NCI-H460 (cell line): ENCODE measurements around the gene LSAMP. TPM values are rescaled to one million over a fixed set of nuclear protein-coding genes. Genes with fewer than 3 reads are reported as not detected.
A peak's percentile ranks its signal among the peaks of the same experiment; 100 is the strongest.

ENCODE experiments used
- DNase-seq: peaks from one replicate; pipeline ENCODE4 v3.0.0-alpha.2; 2016; ENCODE audit warnings: low read depth; ENCODE audit errors: extremely low read depth
- total RNA-seq: library from RNA; depleted of rRNA; stranded (reverse); fragments of >200 nt; shearing (Covaris generic); gene quantifications from 2 replicates; pipeline ENCODE4 v1.2.3, GENCODE V29; 2014

Gene LSAMP
- total RNA-seq, 1 experiment from 2014 or later = 11.5 TPM

DNA sequence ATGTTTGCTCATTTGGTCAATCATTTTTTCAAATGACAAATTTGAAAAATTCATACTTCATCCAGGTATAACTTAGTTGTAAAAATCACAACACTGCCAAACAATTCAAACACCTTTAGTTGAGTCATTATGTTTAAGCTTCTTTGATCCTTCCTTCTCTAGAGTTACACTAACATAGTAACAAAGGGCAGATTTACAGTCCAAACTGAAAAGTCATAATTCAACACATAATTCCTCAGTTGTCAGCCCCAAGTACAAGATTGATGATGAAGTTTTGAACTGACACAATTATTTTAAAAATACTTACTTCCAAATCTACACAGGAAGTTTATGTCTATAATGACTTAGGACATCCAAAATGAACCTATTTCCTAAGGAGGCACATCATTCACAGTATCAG lies 264.1 kb downstream of the LSAMP start:
- no peak for DNase-seq

DNA sequence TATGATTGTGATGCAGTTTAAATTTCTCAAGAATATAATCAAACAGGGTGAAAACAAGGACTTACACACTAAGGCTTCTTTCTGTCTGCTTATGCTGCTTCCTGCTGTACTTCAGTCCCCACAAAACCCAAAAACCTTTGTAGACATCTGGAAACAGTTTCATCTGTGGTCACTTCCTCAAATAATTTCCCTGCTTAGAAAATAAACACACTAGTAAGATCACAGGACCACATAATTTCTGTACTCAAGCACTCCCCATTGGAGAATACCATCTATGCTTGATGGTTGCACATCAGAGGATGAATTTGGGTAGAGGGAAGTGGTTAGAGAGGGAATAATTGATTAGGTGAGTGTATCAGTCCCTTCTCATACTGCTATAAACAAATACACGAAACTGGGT lies 266.2 kb downstream of the LSAMP start:
- no peak for DNase-seq

DNA sequence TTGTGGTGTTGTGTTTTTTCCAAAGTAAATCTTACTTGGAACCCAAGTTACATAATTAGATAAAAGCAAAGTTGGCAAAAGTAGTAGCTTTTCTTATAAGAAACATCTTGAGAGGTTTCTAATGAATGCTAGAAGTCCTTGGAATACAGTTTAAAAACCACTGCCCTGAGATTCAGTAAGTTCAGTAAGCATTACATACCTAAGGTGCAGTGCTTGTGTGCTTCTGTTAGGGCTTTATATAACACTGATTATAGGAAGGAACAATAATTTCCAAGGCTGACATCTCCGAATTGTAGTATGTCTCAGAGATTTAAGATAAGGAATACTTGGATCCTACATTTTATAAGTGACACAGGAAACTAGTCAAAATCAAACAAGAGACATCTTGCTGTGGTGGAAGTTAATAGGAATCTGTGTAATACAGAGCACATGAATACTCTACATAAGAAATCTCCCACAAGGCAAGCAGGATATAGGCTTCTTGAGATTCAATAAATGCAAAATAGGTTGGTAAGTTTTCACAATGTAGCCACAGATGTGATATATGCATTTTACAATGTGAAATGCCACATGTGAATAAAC lies 268.2 kb downstream of the LSAMP start:
- DNase-seq = no peak

DNA sequence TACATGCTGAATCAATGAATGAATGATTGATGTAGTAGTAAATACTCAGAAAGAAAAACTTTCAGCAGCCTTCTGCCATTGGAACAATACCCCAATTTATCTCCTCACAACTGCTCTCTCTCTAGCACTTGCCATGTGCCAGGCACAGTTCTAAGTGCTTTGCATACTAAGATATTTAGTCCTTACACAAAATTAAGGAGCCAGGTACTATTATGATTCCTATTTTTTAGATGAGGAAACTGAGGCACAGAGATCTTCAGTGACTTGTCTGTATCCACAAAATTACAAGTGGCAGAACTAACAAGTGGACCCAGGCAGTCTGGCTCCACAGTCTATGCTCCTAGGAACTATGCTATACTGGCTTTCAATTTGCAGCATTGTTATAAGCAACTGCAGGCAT lies 279.2 kb downstream of the LSAMP start:
- DNase-seq = no peak

DNA sequence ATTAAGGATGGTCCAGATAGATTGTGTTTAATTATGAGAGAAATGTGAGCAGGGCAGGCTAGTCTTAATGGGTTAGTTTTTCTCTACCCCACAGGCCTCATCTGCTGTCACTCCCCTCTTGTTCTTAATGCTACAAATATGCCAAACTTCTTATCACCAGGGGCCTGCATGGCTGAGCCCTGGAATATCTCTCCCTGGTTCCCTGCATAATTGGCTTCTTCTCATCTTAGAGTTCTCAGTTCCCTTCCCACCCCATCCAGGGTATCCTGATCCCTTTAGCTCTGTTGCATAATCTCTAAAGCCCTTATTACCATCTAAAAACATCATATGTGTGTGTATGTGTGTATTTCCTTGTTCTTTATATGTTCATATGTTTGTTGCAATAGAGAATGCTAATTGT lies 279.6 kb downstream of the LSAMP start:
- no peak for DNase-seq

DNA sequence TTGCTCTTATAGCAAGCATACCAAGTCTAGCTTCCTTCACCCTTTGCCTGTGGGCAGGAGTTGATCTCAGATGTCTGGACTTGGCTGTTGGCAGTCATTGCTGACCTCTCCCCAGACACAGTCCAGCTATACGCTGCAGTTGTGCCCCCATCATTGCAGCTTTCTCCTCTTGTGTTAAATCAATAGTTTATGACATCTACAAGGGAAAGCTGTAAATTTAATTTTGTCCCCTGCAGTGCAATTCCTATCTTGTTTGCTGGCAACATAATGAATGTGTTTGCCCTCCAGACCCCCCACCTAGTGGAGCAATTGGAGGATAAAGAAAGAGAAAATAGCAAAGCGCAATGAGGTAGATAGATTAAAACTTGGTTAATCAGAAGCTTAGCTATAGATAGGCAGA lies 280.2 kb downstream of the LSAMP start:
- DNase-seq = no peak

DNA sequence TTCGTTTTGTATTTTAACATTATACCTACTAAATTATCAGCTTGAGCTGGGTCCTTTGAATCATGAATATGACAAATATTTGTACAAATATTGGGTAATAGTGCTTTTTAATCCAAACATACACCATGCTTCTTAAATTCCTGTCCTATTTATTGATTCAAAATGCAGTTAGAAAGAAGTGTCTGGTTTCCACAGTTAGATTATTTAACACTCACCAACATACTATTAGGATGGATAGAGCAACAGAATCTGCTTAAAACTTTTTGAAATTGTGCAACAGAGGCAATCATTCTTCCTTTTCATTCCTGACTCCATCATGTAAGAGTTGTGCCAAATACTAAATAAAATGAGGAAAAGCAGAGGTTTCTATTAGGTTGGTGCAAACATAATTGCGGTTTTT lies 281.2 kb downstream of the LSAMP start:
- no peak for DNase-seq

DNA sequence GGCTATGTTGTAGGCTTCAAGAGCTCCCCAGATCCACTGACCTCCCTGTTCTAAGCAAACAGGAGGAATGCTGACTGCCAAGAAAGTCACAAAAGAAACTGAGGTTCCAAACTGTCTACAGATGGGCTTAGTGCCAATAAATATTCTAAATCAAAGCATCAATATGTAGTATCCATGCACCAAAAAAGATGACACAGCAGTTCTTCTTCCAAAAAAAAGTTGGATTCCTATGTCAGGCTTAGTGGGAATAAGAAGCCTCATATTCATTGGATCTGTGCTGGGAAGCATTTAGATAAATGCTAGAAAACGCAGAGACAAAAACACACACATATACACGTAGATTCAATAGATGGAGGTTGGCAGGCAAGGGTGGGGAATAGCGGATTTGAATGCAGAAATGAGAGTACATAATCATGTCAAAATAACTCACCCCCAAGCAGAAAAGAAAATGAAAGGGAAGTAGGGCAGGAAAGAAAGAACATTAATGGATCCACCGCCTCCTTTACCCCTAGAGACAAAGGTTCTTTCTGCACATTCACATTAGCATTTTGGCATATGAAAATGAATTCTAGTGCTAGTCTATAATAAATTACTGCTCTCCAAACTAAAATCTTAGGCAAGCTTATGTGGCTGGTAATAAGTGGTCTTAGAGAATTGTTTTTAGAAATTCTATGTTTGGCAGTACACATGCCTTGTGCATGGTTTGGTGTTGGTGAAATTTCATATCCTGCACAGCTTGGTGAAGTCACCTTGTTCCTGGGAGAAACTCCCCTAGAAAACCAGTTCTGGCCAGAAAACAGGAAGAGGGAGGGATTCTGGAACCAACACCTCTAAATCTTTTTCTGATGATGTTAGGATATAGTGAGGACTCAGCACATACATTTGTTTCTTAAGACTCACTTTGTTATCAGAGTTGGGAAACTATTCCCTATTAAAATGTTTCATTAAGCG lies 283.4 kb downstream of the LSAMP start:
- no peak for DNase-seq

DNA sequence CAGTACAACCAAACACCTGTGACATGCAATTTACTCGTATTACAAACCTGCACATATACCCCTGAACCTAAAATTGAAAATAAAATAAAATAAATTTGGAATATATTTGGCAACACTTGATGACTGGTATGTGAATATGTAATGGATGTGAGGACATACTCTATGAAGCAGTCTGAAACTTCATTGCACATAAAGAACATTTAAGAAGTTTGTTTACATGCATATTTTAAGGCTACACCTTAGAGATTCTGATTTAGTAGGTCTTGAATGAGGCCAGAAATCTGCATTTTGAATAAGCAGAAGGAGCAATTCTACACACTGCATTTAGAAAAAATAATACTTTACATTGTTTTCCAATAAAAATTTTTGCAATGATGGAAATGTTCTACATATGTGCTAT lies 284.7 kb downstream of the LSAMP start:
- no peak for DNase-seq

DNA sequence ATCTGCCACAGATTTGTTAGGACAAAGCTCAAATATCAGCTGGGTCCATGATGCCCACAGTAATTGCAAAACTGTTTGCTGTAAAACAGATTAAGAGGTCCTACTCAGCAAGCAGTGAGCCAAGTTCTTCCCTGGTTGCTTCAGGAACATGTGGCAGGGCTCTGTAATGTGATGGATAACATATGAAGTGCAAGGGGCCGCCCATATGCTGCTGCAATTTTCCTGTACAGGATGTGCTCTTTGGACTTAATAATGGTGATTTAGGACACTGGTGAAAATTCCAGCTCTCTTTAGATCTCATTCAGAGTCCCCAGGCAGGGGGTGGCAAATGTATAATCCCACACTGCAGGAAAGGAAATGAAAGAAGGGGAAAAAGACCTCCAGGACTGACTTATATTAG lies 289.4 kb downstream of the LSAMP start:
- no peak for DNase-seq

DNA sequence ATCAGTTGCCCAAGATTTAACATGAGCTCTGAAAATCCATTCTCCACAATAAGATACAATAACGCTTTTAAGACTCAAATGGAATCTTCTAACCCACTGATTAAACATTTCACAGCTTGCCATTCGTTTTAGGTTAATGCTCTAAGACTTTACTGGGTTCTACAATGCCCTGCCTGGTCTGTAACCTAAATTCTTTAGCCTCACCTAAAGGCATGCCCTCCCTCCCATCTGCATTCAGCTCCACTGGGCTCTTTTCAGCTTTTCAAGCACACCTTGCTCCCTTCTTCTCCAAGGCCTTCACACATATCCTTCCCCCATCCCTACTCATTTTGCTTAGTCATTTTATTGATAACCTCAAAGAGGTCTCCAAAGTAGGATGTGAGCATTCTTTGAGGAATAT lies 290.9 kb downstream of the LSAMP start:
- DNase-seq = no peak

DNA sequence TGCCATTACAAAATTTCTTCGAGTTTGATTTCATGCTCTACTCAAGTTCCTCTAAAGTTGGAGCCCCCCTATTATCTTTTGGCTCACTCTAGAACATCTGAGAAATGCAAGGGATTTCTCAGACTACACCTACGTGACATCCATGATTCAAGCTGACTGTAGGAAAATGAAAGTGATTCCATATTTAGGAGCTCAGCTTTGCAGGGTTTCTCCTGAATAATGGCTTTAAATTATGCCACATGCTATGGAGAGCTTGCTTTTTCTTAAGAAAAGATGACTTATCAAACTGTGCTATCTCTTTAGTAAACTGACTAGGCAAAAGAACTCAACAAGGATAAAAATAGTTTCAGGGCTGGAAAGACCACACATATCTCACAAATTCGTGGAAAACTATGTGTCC lies 292.1 kb downstream of the LSAMP start:
- no peak for DNase-seq

DNA sequence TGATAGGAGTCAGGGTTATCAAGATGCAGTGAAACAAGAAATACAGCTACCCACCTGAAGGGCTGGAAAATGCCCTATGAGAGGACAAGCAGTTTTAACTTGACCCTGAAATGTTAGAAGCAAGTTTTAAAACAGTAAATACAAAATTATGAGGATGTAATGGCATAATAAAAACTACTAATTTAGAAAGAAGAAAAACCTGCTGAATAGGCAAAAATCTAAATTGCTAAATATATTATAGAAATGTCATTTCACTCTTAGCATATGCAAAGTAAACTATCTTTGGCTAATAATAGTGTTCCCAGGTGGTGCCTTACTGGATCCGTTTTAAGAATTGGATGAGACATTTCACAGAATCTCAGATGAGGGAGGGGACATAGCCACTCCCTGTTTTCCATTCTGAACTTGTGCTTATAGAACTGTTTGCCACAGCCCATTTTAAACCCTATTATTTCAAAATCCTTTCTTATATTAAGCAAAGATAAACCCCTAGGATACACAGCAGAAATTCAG lies 294.6 kb downstream of the LSAMP start:
- no peak for DNase-seq

DNA sequence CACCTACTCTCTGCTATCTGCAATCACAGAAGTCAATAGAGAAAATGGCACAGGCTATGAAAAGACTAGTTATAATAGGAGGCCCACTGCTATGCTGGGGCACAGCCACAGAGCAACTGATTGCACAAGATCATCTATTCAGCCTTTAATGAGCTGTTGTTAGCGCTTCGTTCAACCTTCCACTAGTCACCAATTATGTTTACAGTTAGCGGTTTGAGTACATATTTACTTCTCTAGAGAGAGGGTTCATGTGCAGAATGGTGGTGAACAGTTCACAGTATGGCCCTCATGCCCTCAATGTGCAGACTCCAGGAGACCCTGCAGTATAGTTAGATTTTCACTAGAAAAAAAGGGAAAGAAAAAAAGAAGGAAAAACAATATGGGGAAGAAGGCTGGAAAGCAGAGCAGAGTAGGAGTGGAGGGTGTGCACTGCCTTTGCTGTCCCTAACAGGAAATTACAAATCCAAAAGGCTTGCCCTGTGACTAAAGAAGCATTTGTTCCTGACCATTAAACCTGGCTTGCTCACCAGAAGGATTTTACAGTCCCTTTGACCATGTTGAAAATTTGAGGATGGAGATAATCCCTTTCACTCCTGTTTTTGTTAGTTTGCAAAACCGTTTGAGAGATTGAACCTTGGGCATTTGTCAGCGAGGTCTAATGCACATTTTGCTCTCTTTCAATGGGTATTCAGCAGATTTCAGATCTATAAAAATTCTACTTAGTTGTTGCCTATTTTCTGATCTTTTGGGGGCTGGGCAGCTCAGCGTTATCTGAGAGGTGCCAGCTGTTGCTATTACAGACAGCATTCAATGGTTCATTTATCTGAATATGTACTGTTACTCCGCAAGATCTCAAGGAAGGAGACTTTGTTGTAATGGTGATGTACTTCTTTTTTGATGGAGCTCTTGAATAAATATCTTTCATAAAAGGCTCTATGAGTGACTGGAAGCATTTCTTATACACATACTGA lies 296.1 kb downstream of the LSAMP start:
- no peak for DNase-seq

DNA sequence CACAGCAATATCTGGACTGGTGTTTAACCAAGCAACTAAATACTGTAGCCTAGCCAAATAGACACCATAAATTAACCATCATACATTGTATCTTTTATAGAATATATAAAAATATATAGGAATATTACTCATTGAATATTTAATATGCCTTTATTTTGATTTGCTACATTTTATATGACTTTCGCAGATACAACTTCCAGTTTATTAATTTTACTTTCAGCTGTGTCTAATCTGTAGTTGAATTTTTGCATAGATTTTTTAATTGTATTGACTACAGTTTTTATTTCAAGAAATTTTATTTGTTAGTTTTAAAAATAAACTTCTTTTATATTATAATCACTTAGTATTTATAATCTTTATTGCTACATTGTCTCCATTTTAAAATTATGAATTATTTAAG lies 299.7 kb downstream of the LSAMP start:
- DNase-seq = no peak

DNA sequence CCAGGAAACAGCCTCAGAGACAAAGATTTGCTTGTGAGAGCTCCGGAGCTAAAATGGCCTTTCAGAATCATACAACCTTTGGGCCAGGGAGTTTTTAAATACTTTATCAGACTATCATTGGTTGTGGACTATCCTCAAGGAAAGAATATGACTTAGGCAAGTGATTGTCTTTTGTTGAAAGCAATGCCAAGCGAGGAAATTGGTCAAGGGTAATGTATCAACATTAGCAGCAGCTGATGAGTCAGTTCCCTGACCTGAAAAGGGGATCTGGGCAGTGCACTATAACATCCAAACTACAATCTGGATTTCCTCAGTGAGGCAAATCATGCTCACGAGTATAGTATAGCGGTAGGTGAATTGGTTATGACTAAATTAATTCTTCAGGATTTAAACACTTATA lies 303.6 kb downstream of the LSAMP start:
- DNase-seq = no peak

DNA sequence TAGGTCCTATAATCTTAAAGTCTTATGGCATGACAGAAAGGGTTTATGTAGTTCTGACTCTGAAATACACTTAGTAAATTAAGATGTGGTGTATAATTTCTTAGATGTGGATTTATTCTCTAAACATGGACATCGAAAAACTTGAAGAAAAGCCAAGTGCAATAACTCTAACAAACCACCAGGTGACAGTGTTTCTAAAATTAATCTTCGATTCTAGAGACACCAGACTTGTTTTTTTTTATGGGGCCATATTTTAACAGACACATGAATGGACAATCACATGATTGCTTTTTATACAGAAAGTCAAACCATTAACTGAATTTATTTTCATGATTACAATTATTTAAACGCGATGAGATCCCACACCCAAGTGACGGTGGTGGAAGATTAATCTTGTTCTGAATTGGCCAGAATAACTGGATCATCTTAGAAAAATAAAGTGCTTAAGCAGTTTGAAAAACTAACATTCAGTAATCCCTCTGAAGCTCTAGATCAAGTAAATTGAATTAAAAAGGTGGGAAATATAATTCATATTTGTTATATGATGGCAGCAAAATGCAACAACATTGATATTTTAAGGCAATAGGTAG lies 305.1 kb downstream of the LSAMP start:
- DNase-seq = peak; percentile 11

DNA sequence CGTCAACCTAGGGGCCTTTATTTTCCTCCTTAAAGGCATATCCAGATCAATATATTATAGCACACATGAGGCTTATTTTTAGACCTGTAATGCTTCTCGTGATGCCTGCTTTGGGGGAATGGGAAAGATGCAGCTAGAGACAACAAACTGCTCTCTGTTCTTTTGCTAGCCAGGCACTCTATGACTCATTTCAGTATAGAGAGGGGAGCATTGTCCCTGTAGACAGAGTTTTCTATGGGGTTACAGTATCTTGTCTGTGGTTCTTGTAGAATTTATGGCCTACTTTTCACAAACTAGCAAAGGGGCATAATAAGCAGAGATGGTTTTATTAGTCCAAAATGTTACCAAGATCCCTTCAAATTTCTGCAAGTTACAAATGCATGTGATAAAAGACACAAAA lies 305.6 kb downstream of the LSAMP start:
- no peak for DNase-seq

DNA sequence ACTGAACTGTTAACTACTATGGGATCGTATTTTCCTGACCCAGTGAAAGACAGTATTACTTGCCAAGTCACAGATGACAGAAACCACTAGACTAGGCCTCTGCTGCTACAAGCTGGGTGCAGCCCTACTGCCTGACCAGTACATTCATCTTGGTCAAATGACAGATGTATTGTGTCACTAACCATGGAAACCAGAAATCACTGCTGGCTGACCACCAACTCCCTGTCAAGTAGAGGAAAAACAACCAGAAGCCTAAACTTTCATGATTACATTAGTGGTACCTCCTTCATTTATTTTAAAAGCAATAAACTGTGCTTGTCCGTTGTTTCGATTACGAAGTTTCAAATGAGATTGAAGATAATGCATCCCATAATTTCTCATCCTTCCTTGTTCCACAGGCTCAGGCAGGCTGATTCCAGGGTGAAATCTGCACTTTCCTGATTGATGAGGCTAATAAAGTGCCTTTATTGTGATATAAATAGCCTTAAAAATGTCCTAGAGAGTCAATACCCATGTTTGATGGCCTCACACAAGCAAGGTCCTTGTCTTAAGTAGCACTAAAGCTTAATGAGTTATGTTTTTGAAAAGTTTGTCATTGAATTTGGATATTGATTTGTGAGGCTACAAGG lies 309.7 kb downstream of the LSAMP start:
- DNase-seq = no peak
